Keratinocyte (primary cell): ENCODE results near the gene TCF7.

Source experiments
- EZH2 ChIP-seq: IDR thresholded peaks from one replicate; pipeline ENCODE4 v1.6.1; 2012; ENCODE audit warnings: inconsistent platforms, mild to moderate bottlenecking, low read length, moderate library complexity
- TF ChIP-seq, protein P1 (sequence below), 3 experiments: IDR thresholded peaks in 1 of 3; conservative IDR thresholded peaks in 1 of 3; optimal IDR thresholded peaks in 1 of 3; 2 replicates in 2 of 3; 3 replicates in 1 of 3; pipeline versions ENCODE3 to v1.5.1; 2011; ENCODE audit warnings: low read length in 3 of 3, mild to moderate bottlenecking in 3 of 3, moderate library complexity in 2 of 3, control low read depth in 1 of 3, inconsistent platforms in 1 of 3; ENCODE audit not compliant: insufficient read depth in 2 of 3; ENCODE audit errors: extremely low read depth in 1 of 3

GRCh38 chr5:134127988-134128647, 13.6 kb downstream of the TCF7 start:
- TF ChIP-seq, protein P1, sequence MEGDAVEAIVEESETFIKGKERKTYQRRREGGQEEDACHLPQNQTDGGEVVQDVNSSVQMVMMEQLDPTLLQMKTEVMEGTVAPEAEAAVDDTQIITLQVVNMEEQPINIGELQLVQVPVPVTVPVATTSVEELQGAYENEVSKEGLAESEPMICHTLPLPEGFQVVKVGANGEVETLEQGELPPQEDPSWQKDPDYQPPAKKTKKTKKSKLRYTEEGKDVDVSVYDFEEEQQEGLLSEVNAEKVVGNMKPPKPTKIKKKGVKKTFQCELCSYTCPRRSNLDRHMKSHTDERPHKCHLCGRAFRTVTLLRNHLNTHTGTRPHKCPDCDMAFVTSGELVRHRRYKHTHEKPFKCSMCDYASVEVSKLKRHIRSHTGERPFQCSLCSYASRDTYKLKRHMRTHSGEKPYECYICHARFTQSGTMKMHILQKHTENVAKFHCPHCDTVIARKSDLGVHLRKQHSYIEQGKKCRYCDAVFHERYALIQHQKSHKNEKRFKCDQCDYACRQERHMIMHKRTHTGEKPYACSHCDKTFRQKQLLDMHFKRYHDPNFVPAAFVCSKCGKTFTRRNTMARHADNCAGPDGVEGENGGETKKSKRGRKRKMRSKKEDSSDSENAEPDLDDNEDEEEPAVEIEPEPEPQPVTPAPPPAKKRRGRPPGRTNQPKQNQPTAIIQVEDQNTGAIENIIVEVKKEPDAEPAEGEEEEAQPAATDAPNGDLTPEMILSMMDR (optimal IDR thresholded peaks at IDR 0.05 in 1 of 3, IDR thresholded peaks at IDR 0.05 in 1 of 3, conservative IDR thresholded peaks at IDR 0.05 in 1 of 3; ENCODE audit: extremely low read depth in 1 of 3, insufficient read depth in 2 of 3, low read length in 3 of 3), result no peak
- TF ChIP-seq EZH2, result no peak
